Inflammatory macrophage treated with lipopolysaccharide for 1 hour (primary cell): ENCODE measurements around the gene SHC2.
"Not testable (repeated sequence)": the region's sequence is repeated elsewhere in the genome, so short reads cannot be mapped to it uniquely, and the experiment has no call there.

Experiments used
- DNase-seq, 2 donors: peaks; one replicate each; pipeline ENCODE4 v3.0.0-alpha.2; 2020 to 2022

SHC2 gene

GRCh38 chr19:468587-469256 lies 7.9 kb upstream of the SHC2 start:
- no peak for DNase-seq

GRCh38 chr19:467554-467953 lies 6.7 kb upstream of the SHC2 start:
- DNase-seq, result no peak

GRCh38 chr19:465056-465816 lies 4.4 kb upstream of the SHC2 start:
- no peak for DNase-seq

DNA sequence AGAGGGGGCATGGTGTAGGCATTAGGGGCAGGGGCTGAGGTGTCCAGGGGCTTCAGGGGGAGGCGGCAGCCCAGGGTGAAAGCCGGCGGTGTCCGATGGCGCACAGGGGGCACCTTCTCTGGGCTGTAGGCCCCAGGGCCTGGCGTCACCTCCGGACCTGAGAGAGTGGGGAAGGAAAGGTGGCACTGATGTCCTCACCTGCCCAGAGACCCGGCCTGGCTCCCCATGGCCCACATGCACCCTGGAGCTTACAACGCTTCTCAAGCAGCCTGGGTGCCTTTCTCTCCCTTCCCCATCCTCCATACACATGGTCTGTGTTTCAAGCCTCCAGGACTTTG lies 3.3 kb upstream of the SHC2 start:
- no peak for DNase-seq

- no peak for DNase-seq
These were observed 2.8 kb upstream of the SHC2 start for GRCh38 chr19:463483-464207.

GRCh38 chr19:461721-462551 lies 1.1 kb upstream of the SHC2 start:
- no peak for DNase-seq

- DNase-seq, result no peak
These were observed 915 bp downstream of the SHC2 start for GRCh38 chr19:459724-460511.

- DNase-seq, result no peak
These were observed 2.5 kb downstream of the SHC2 start for GRCh38 chr19:458091-459042.

GRCh38 chr19:457636-458035 lies 3.2 kb downstream of the SHC2 start:
- no peak for DNase-seq

DNA sequence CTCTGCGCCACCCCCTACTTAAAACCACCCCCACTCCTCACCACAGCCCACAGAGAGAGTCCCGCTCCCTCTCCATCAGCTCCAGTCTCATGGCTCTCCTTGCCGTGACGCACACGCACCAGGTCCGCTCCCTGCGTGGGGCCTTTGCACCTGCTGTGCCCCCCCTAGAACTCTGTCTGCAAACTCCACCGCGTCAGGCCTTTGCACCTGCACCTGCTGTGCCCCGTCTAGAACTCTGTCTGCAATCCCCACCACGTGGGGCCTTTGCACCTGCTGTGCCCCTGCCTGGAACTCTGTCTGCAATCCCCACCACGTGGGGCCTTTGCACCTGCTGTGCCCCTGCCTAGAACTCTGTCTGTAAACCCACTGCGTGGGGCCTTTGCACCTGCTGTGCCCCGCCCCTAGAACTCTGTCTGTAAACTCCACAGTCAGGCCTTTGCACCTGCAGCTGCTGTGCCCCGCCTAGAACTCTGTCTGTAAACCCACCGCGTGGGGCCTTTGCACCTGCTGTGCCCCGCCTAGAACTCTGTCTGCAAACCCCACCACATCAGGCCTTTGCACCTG lies 4.2 kb downstream of the SHC2 start:
- DNase-seq, result no peak

- DNase-seq, result no peak
These were observed 4.8 kb downstream of the SHC2 start for GRCh38 chr19:455851-456546.

- DNase-seq, result no peak
These were observed 5.7 kb downstream of the SHC2 start for GRCh38 chr19:455031-455705.

GRCh38 chr19:453606-454005 lies 7.2 kb downstream of the SHC2 start:
- DNase-seq, result no peak

GRCh38 chr19:452829-453228 lies 8.0 kb downstream of the SHC2 start:
- DNase-seq, result no peak

DNA sequence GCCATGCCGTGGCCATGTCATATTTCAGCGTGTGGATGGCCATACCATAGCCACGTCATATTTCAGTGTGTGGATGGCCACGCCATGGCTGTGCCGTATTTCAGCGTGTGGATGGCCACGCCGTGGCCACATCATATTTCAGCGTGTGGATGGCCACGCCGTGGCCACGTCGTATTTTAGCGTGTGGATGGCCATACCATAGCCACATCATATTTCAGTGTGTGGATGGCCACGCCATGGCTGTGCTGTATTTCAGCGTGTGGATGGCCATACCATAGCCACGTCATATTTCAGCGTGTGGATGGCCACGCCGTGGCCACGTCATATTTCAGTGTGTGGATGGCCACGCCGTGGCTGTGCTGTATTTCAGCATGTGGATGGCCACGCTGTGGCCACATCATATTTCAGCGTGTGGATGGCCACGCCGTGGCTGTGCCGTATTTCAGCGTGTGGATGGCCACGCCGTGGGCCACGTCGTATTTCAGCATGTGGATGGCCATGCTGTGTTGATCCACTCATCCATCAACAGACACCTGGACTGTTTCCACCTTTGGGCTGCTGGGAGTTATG lies 9.8 kb downstream of the SHC2 start:
- DNase-seq, result not testable (repeated sequence)

DNA sequence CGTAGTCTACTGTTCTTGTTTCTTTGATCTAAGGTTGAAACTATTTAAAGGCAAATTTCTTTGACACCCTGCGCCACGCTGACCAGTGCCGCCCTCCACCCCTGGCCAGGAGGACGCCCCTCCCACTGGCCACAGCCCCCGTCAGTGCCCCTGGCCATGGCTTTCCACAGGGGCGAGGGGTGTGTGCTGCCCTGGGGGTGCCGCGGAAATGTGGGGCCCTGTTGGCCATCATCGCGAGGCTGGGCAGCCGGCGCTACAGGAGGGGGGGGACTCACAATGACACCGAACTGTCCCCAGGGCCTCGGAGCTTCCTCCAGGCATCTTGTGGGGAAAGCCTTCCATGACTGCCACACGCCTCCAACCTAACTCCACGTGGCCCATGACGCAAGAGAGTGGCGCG lies 10.9 kb downstream of the SHC2 start:
- DNase-seq, result no peak

DNA sequence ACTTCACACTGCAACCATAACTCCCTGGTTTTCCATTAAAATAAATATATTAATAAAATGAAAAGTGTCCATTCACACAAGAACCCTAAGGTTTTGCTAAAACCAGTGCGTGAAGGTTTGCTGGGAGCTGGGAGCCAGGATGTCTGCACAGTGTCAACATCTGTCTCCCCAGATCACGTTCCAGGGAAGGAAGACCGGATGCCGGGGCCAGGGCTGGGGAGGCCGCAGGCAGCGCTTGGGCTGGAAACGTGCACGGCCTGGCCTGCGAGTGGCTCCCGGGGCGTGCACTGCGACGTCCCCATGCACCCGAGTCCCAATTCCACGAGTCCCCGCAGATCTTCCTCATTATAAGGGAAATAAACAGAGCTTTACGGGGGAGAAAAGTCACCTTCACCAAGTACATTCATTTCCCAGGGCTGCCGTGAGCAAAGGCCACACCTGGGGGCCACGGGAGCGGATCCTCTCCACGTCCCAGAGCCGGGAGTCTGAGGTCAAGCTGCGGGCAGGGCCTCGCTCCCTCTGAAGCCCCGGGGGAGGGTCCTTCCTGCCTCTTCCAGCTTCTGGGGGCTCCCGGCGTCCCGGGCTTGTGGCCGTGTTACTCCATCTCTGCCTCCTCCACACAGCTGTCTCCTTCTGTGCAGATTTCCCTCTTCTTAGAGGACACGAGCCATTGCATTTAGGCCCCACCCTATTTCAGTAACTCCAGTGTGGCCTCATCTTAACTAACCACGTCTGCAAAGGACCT lies 12.8 kb downstream of the SHC2 start:
- DNase-seq, result no peak

DNA sequence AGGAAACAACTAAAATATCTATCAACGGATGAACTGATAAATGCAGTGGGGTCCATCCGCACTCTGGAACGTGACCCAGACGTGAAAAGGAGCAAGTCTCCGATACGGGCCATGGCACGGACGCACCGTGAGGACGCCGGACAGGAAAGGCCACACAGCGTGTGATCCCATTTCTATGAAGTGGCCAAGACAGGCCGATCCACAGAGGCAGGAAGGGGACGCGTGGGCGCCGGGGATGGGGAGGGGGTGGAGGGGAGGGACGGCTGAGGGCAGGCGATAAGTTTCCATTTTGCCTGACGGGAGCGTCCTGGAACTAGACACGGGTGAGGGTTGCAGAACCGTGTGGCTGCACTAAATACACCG lies 13.8 kb downstream of the SHC2 start:
- no peak for DNase-seq
